Measurements from ENCODE around the gene ZNF100.

- TF ChIP-seq CTCF (IDR thresholded peaks at IDR 0.05) = no peak
- TF ChIP-seq POLR2AphosphoS5 (IDR thresholded peaks at IDR 0.05; ENCODE audit: low read depth, low read length) = no peak
- TF ChIP-seq REST (IDR thresholded peaks at IDR 0.05; ENCODE audit: insufficient read depth in 1 of 2, low read depth in 2 of 2, low read length in 1 of 2) = no peak
Observed at GRCh38 chr19:21789466-21790085, 22.2 kb upstream of the ZNF100 start.
